ENCODE measurements around the gene CRIP1.

Gene CRIP1

GRCh38 chr14:105492971-105493871, 6.5 kb downstream of the CRIP1 start:
- no peak overlapping the region for H3K9ac ChIP-seq (ENCODE audit: low read length)
- no peak overlapping the region for H2BK5ac ChIP-seq (ENCODE audit: low read length)
- H3K4ac ChIP-seq (ENCODE audit: low read depth, low read length): no peak overlapping the region
- no peak for DNase-seq
- no peaks in the 10 kb centered on the region for H3K4me1 ChIP-seq (ENCODE audit: control insufficient read depth, low read depth, low read length)
- no peak overlapping the region for H4K5ac ChIP-seq (ENCODE audit: low read length)
- no peak overlapping the region for H3K23ac ChIP-seq (ENCODE audit: low read length)
- no peak overlapping the region for H2AK5ac ChIP-seq (ENCODE audit: low read length)
- H4K8ac ChIP-seq (ENCODE audit: low read depth, low read length): no peak overlapping the region
- no peak overlapping the region for H3K4me2 ChIP-seq (ENCODE audit: low read length)
- no peak overlapping the region for H2BK15ac ChIP-seq (replicated peaks; ENCODE audit: low read depth)
- H3K36me3 ChIP-seq (ENCODE audit: control insufficient read depth, insufficient read depth, low read length): no peaks in the 10 kb centered on the region
- no peak overlapping the region for H3K18ac ChIP-seq (ENCODE audit: low read length)
- H3K56ac ChIP-seq (ENCODE audit: low read length): no peak overlapping the region
- no peak overlapping the region for H3K4me3 ChIP-seq (ENCODE audit: low read length)
- no peaks in the 10 kb centered on the region for H3K27me3 ChIP-seq (ENCODE audit: insufficient read depth, low read length, poor library complexity)
- no peaks in the 10 kb centered on the region for H3K79me2 ChIP-seq (ENCODE audit: control insufficient read depth, insufficient read depth, low read length)
- H3K27ac ChIP-seq (ENCODE audit: low read depth, low read length): no peak overlapping the region
- no peaks in the 10 kb centered on the region for H3K79me1 ChIP-seq (ENCODE audit: low read length)
- WGBS (ENCODE audit: extremely low coverage, insufficient coverage, low lambda C conversion rate): no CpG with 5 or more reads among the region's 20 CpGs
- no peak overlapping the region for H2BK120ac ChIP-seq (ENCODE audit: low read depth, low read length)

DNA sequence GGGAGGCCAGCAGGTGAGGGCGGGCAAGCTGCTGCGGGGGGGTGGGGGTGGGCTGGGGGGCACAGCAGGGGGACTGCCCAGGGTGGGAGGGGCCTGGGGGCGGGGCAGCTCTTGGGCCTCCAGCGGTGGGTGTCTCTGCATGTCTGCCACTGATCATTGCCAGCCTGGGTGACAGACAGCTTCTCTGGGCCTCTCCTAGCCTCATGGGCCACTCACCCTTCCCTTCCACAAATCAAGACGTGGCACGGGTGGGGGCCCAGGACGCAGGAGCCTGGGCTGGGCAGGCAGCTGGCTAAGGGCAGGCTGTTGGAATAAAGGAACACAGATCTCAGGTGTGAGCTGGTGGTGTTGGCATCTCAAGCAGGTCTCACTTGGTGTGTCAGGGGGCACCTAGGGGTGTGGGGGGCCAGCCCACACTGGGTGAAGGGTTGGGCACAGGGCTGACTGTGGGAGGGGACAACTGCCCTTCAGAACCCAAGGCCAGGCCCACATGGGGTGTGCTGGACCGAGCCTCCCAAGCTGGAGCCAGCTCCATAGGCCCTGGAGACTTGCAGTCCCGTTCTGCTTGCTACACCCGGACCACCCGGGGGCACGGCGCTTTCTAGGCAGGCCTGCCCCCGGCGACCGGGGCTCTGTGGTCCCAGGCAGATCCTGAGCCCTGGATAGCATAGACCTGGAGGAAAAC, 7.4 kb downstream of the CRIP1 start:
- no peak overlapping the region for H3K56ac ChIP-seq (ENCODE audit: low read length)
- no peak overlapping the region for H3K27ac ChIP-seq (ENCODE audit: low read depth, low read length)
- H3K79me1 ChIP-seq (ENCODE audit: low read length): no peaks in the 10 kb centered on the region
- H3K36me3 ChIP-seq (ENCODE audit: control insufficient read depth, insufficient read depth, low read length): no peaks in the 10 kb centered on the region
- H3K79me2 ChIP-seq (ENCODE audit: control insufficient read depth, insufficient read depth, low read length): no peaks in the 10 kb centered on the region
- no peak overlapping the region for H3K4me2 ChIP-seq (ENCODE audit: low read length)
- H3K4me1 ChIP-seq (ENCODE audit: control insufficient read depth, low read depth, low read length): no peaks in the 10 kb centered on the region
- no peak overlapping the region for H2BK5ac ChIP-seq (ENCODE audit: low read length)
- H3K27me3 ChIP-seq (ENCODE audit: insufficient read depth, low read length, poor library complexity): no peaks in the 10 kb centered on the region
- H2BK15ac ChIP-seq (replicated peaks; ENCODE audit: low read depth): no peak overlapping the region
- H3K18ac ChIP-seq (ENCODE audit: low read length): no peak overlapping the region
- H4K5ac ChIP-seq (ENCODE audit: low read length): no peak overlapping the region
- no peak overlapping the region for H3K4me3 ChIP-seq (ENCODE audit: low read length)
- no peak overlapping the region for H3K9ac ChIP-seq (ENCODE audit: low read length)
- H2BK120ac ChIP-seq (ENCODE audit: low read depth, low read length): no peak overlapping the region
- no peak overlapping the region for H3K4ac ChIP-seq (ENCODE audit: low read depth, low read length)
- no peak overlapping the region for H3K23ac ChIP-seq (ENCODE audit: low read length)
- WGBS (ENCODE audit: extremely low coverage, insufficient coverage, low lambda C conversion rate): no CpG with 5 or more reads among the region's 16 CpGs
- no peak overlapping the region for H2AK5ac ChIP-seq (ENCODE audit: low read length)
- no peak for DNase-seq
- H4K8ac ChIP-seq (ENCODE audit: low read depth, low read length): no peak overlapping the region

GRCh38 chr14:105494606-105494929, 7.9 kb downstream of the CRIP1 start:
- Histone ChIP-seq H2BK15ac (replicated peaks; ENCODE audit: low read depth) (no peak overlapping the region), H3K4me2 (ENCODE audit: low read length) (no peak overlapping the region), H2BK5ac (ENCODE audit: low read length) (no peak overlapping the region), H2AK5ac (ENCODE audit: low read length) (no peak overlapping the region), H3K23ac (ENCODE audit: low read length) (no peak overlapping the region), H4K8ac (ENCODE audit: low read depth, low read length) (no peak overlapping the region), H4K5ac (ENCODE audit: low read length) (no peak overlapping the region), H3K27me3 (ENCODE audit: insufficient read depth, low read length, poor library complexity) (no peaks in the 10 kb centered on the region), H3K9ac (ENCODE audit: low read length) (no peak overlapping the region), H2BK120ac (ENCODE audit: low read depth, low read length) (no peak overlapping the region), H3K79me1 (ENCODE audit: low read length) (no peaks in the 10 kb centered on the region), H3K79me2 (ENCODE audit: control insufficient read depth, insufficient read depth, low read length) (no peaks in the 10 kb centered on the region), H3K56ac (ENCODE audit: low read length) (no peak overlapping the region), H3K4me3 (ENCODE audit: low read length) (no peak overlapping the region), H3K4me1 (ENCODE audit: control insufficient read depth, low read depth, low read length) (no peaks in the 10 kb centered on the region), H3K4ac (ENCODE audit: low read depth, low read length) (no peak overlapping the region), H3K36me3 (ENCODE audit: control insufficient read depth, insufficient read depth, low read length) (no peaks in the 10 kb centered on the region), H3K18ac (ENCODE audit: low read length) (no peak overlapping the region), H3K27ac (ENCODE audit: low read depth, low read length) (no peak overlapping the region)
- no peak for DNase-seq
- no CpG with 5 or more reads among the region's 6 CpGs for WGBS (ENCODE audit: extremely low coverage, insufficient coverage, low lambda C conversion rate)

GRCh38 chr14:105495101-105495989, 8.7 kb downstream of the CRIP1 start:
- H3K36me3 ChIP-seq (ENCODE audit: control insufficient read depth, insufficient read depth, low read length): no peaks in the 10 kb centered on the region
- WGBS (ENCODE audit: extremely low coverage, insufficient coverage, low lambda C conversion rate): no CpG with 5 or more reads among the region's 18 CpGs
- DNase-seq: no peak

DNA sequence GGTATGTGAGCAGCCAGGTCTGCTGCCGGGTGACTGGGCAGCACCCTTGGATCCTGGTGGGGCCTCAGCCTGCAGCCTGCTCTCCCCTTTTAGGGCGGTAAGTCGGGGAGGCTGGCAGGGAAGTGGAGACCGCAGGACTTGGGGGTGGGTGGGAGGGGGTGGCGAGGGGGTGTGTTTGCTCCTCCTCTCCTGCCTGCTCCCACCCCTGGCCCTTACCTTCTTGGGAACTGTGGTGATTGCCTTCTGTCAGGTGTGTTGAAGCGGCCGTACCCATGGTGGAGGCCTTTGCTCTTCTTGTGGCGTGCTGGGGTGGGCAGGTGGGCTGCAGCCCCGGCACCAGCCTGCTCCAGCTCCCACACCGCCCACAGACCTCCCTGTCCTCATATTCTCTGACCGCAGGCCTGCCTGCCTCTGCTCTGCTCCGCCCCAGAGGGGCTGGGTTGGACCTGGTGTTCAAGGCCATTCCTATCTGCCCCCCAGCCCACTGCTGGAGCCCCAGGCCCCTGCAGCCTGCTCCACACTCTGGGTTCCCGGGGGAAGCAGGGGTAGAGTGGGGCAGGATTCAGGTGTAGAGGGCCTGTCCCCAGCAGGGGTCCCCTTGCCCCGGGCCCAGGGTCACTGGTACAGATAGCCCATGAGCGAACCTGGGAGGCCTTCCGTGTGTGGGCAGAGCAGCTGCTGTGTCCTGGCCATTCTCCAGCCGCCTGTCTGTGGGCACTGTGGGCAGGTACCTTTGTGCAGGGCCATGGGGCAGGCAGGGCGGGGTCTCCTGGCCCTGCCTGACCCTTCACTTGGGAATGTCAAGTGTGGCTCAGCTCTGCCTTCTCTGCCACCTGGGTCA, 9.5 kb downstream of the CRIP1 start:
- Histone ChIP-seq H3K4ac (ENCODE audit: low read depth, low read length) (no peak overlapping the region), H3K9ac (ENCODE audit: low read length) (no peak overlapping the region), H3K4me3 (ENCODE audit: low read length) (no peak overlapping the region), H2AK5ac (ENCODE audit: low read length) (no peak overlapping the region), H3K79me1 (ENCODE audit: low read length) (no peaks in the 10 kb centered on the region), H2BK5ac (ENCODE audit: low read length) (no peak overlapping the region), H3K36me3 (ENCODE audit: control insufficient read depth, insufficient read depth, low read length) (no peaks in the 10 kb centered on the region), H2BK120ac (ENCODE audit: low read depth, low read length) (no peak overlapping the region), H3K4me1 (ENCODE audit: control insufficient read depth, low read depth, low read length) (no peaks in the 10 kb centered on the region), H3K79me2 (ENCODE audit: control insufficient read depth, insufficient read depth, low read length) (no peaks in the 10 kb centered on the region), H2BK15ac (replicated peaks; ENCODE audit: low read depth) (no peak overlapping the region), H3K4me2 (ENCODE audit: low read length) (no peak overlapping the region), H3K56ac (ENCODE audit: low read length) (no peak overlapping the region), H3K27ac (ENCODE audit: low read depth, low read length) (no peak overlapping the region), H4K5ac (ENCODE audit: low read length) (no peak overlapping the region), H4K8ac (ENCODE audit: low read depth, low read length) (no peak overlapping the region), H3K27me3 (ENCODE audit: insufficient read depth, low read length, poor library complexity) (no peaks in the 10 kb centered on the region), H3K18ac (ENCODE audit: low read length) (no peak overlapping the region), H3K23ac (ENCODE audit: low read length) (no peak overlapping the region)
- DNase-seq: no peak
- no CpG with 5 or more reads among the region's 18 CpGs for WGBS (ENCODE audit: extremely low coverage, insufficient coverage, low lambda C conversion rate)

More at GRCh38 chr14:105495101-105495989, 8.7 kb downstream of the CRIP1 start:
- no peak overlapping the region for H3K23ac ChIP-seq (ENCODE audit: low read length)
- H3K18ac ChIP-seq (ENCODE audit: low read length): no peak overlapping the region
- H3K27ac ChIP-seq (ENCODE audit: low read depth, low read length): no peak overlapping the region
- no peak overlapping the region for H2BK5ac ChIP-seq (ENCODE audit: low read length)
- no peak overlapping the region for H3K56ac ChIP-seq (ENCODE audit: low read length)
- no peak overlapping the region for H2BK120ac ChIP-seq (ENCODE audit: low read depth, low read length)
- H3K4me1 ChIP-seq (ENCODE audit: control insufficient read depth, low read depth, low read length): no peaks in the 10 kb centered on the region
- no peak overlapping the region for H3K4me2 ChIP-seq (ENCODE audit: low read length)
- H3K79me2 ChIP-seq (ENCODE audit: control insufficient read depth, insufficient read depth, low read length): no peaks in the 10 kb centered on the region
- H3K27me3 ChIP-seq (ENCODE audit: insufficient read depth, low read length, poor library complexity): no peaks in the 10 kb centered on the region
- H3K4ac ChIP-seq (ENCODE audit: low read depth, low read length): no peak overlapping the region
- H3K79me1 ChIP-seq (ENCODE audit: low read length): no peaks in the 10 kb centered on the region
- H4K5ac ChIP-seq (ENCODE audit: low read length): no peak overlapping the region
- H2AK5ac ChIP-seq (ENCODE audit: low read length): no peak overlapping the region
- no peak overlapping the region for H2BK15ac ChIP-seq (replicated peaks; ENCODE audit: low read depth)
- H3K4me3 ChIP-seq (ENCODE audit: low read length): no peak overlapping the region
- no peak overlapping the region for H3K9ac ChIP-seq (ENCODE audit: low read length)
- H4K8ac ChIP-seq (ENCODE audit: low read depth, low read length): no peak overlapping the region
